ENCODE results near the gene CDC42. TPM values are rescaled to one million over a fixed set of nuclear protein-coding genes. Genes with fewer than 3 reads are reported as not detected.
A peak's percentile ranks its signal among the peaks of the same experiment; 100 is the strongest.

Gene CDC42
- total and polyA plus RNA-seq, 7 donors, result 173 to 375 (median 246) TPM

- DNase-seq, result peak; percentile 66
- no peak overlapping the region for H3K27ac ChIP-seq
- no peaks in the 10 kb centered on the region for H3K9me3 ChIP-seq
- 79 to 82% methylated on average over 3 of the region's 3 CpGs for WGBS, 2 donors
- no peak overlapping the region for H3K4me3 ChIP-seq
- TF ChIP-seq POLR2A (IDR thresholded peaks at IDR 0.05) (no peak), POLR2AphosphoS5 (IDR thresholded peaks at IDR 0.05) (peak in 3 of 4 donors; percentile 21 to 59 (median 54))
- H3K27me3 ChIP-seq, result no peaks in the 10 kb centered on the region
- intact Hi-C loops (cut with DNase I), result no loop called here
- H3K4me1 ChIP-seq, result peaks cover 0 to 95% (median 79%) of the 10 kb centered on the region in 4 donors
- no peaks in the 10 kb centered on the region for H3K36me3 ChIP-seq
These were observed 59.1 kb downstream of the CDC42 start for GRCh38 chr1:22111620-22112019.

GRCh38 chr1:22112554-22112953 is 60.0 kb downstream of the CDC42 start:
- no peak overlapping the region for H3K4me3 ChIP-seq
- peaks cover 0 to 95% (median 81%) of the 10 kb centered on the region in 4 donors for H3K4me1 ChIP-seq
- 88 to 89% methylated on average over 3 of the region's 3 CpGs for WGBS, 2 donors
- H3K27ac ChIP-seq, result no peak overlapping the region
- H3K9me3 ChIP-seq, result no peaks in the 10 kb centered on the region
- TF ChIP-seq CTCF (IDR thresholded peaks at IDR 0.05) (no peak), POLR2A (IDR thresholded peaks at IDR 0.05) (no peak)
- intact Hi-C loops (cut with DNase I), result no loop called here
- no peak for DNase-seq
- no peaks in the 10 kb centered on the region for H3K36me3 ChIP-seq
- H3K27me3 ChIP-seq, result no peaks in the 10 kb centered on the region

- H3K4me3 ChIP-seq, result no peak overlapping the region
- peaks cover 0 to 83% (median 68%) of the 10 kb centered on the region in 4 donors for H3K4me1 ChIP-seq
- intact Hi-C loops (cut with DNase I), result no loop called here
- no peak for TF ChIP-seq EP300 (IDR thresholded peaks at IDR 0.05)
- no peak for TF ChIP-seq POLR2AphosphoS5 (IDR thresholded peaks at IDR 0.05)
- TF ChIP-seq POLR2A (IDR thresholded peaks at IDR 0.05), result no peak
- no peak for TF ChIP-seq CTCF (IDR thresholded peaks at IDR 0.05)
- peak; percentile 62 for DNase-seq
- H3K27ac ChIP-seq, result peak overlapping the region in 2 of 4 donors; percentile 27 to 46
- H3K36me3 ChIP-seq, result peaks cover 0 to 7% (median under 1%) of the 10 kb centered on the region in 4 donors
- WGBS, 2 donors, result 74 to 75% methylated on average over 18 of the region's 18 CpGs
- H3K27me3 ChIP-seq, result no peaks in the 10 kb centered on the region
- H3K9me3 ChIP-seq, result no peaks in the 10 kb centered on the region
These were observed 61.8 kb downstream of the CDC42 start for GRCh38 chr1:22114083-22115012.

- TF ChIP-seq EP300 (IDR thresholded peaks at IDR 0.05) (no peak), POLR2AphosphoS5 (IDR thresholded peaks at IDR 0.05) (no peak), POLR2A (IDR thresholded peaks at IDR 0.05) (no peak)
- Histone ChIP-seq H3K4me1 (peaks cover 0 to 74% (median 64%) of the 10 kb centered on the region in 4 donors), H3K27me3 (no peaks in the 10 kb centered on the region), H3K4me3 (no peak overlapping the region), H3K9me3 (no peaks in the 10 kb centered on the region), H3K27ac (no peak overlapping the region), H3K36me3 (peaks cover 0 to 16% (median 5%) of the 10 kb centered on the region in 4 donors)
- WGBS, 2 donors, result 87 to 88% methylated on average over 6 of the region's 6 CpGs
- intact Hi-C loops (cut with DNase I), result no loop called here
- no peak for DNase-seq
These were observed 62.8 kb downstream of the CDC42 start for GRCh38 chr1:22115286-22115685.

- DNase-seq, result peak; percentile 48
- no peaks in the 10 kb centered on the region for H3K9me3 ChIP-seq
- H3K36me3 ChIP-seq, result peaks cover 0 to 19% (median 5%) of the 10 kb centered on the region in 4 donors
- no peak for TF ChIP-seq CTCF (IDR thresholded peaks at IDR 0.05)
- no peak overlapping the region for H3K4me3 ChIP-seq
- peaks cover 0 to 54% (median 46%) of the 10 kb centered on the region in 4 donors for H3K4me1 ChIP-seq
- H3K27me3 ChIP-seq, result no peaks in the 10 kb centered on the region
- intact Hi-C loops (cut with DNase I), result no loop called here
- 78% methylated on average over 4 of the region's 4 CpGs for whole genome bisulfite sequencing, 2 donors
- H3K27ac ChIP-seq, result no peak overlapping the region
These were observed 64.7 kb downstream of the CDC42 start for GRCh38 chr1:22117238-22117637.
